Testis (tissue), 2 donors: ENCODE data around the gene SNTB2.

Source experiments
- CTCF ChIP-seq, 3 experiments: fragments of 450-650 bp in 2 of 3; fragments of 200-600 bp in 1 of 3; sonication (generic) in 1 of 3; IDR thresholded peaks; one replicate each; pipeline ENCODE4 v1.5.1; 2016 to 2019; ENCODE audit warnings: antibody characterized with exemption in 3 of 3, mild to moderate bottlenecking in 2 of 3, moderate library complexity in 1 of 3
- POLR2A ChIP-seq: fragments of 450-650 bp; IDR thresholded peaks from one replicate; pipeline ENCODE4 v1.6.1; 2017; ENCODE audit warnings: antibody characterized with exemption, mild to moderate bottlenecking, moderate library complexity

GRCh38 chr16:69260019-69260418 lies 73.1 kb downstream of the SNTB2 start:
- TF ChIP-seq POLR2A (no peak), CTCF (IDR thresholded peaks at IDR 0.05) (no peak)
